Activated T-helper 2 cell treated with anti-CD3 and anti-CD28 coated beads, Interferon-gamma antibody, Interleukin-2, Interleukin-4, amounts not matched to agents 10 μg/mL and 5 μg/mL and 100 μg/mL, durations not matched to agents 14 hours and 24 hours and 36 hours (primary cell): ENCODE data around the gene ITGA5. TPM values are rescaled to one million over a fixed set of nuclear protein-coding genes. Genes with fewer than 3 reads are reported as not detected.

Experiments
- DNase-seq: peaks from one replicate; pipeline ENCODE4 v3.0.0; 2021; ENCODE audit warnings: low spot score
- H3K27ac Mint-ChIP-seq: one replicate; pipeline ENCODE4 v1.8.0; 2021; ENCODE audit warnings: mixed read lengths
- H3K27me3 Mint-ChIP-seq: one replicate; pipeline ENCODE4 v1.8.0; 2021; ENCODE audit warnings: low read depth, mixed read lengths
- H3K36me3 Mint-ChIP-seq: one replicate; pipeline ENCODE4 v1.8.0; 2021; ENCODE audit warnings: low read depth, mixed read lengths
- H3K4me1 Mint-ChIP-seq: one replicate; pipeline ENCODE4 v1.8.0; 2021; ENCODE audit warnings: low read depth, mixed read lengths
- H3K4me3 Mint-ChIP-seq: one replicate; pipeline ENCODE4 v1.8.0; 2021; ENCODE audit warnings: low read depth, mild to moderate bottlenecking, moderate library complexity, mixed read lengths
- H3K9me3 Mint-ChIP-seq: one replicate; pipeline ENCODE4 v1.8.0; 2021; ENCODE audit warnings: mixed read lengths
- intact Hi-C: fragments of 100-400 bp; cut with micrococcal nuclease; formaldehyde crosslinking; loops from one replicate; pipeline ENCODE4 v1.15.1; 2023
- total RNA-seq: library from RNA; stranded (reverse); gene quantifications from 2 replicates; pipeline ENCODE4 v1.2.3, GENCODE V29; 2022

ITGA5 gene
- total RNA-seq, 1 donor from 2014 or later, result 41.4 TPM

DNA sequence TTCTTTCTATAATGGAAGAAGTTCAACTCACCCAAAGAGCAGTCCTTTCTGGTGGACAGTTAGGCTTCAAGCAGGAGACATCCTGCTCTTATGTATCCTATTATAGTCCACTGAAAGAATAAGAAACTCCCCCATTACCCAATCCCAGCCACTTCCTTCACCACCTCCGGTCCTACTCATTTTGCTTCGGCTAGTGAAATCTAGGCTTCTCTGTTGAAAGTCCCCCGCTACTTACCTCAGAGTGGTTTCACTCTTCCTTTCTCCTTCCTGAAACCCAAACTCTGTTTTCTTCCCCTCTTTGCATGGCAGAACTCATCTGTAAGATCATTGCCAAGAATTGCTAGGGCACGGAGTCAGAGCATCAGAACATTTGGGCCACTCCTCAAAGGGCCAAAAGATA is 54.7 kb downstream of the ITGA5 start, which contains the start of gene GPR84:
TSS of gene GPR84 (minus strand) at position 74 of the 400 bp plus-strand sequence. CDS start 635 bp downstream, outside the sequence.
- H3K36me3 Mint-ChIP-seq, result no peaks in the 10 kb centered on the region
- peak; percentile 30 for DNase-seq

GRCh38 chr12:54363618-54364017 is 55.4 kb downstream of the ITGA5 start:
- H3K4me3 Mint-ChIP-seq, result peak overlapping the region; percentile 49
- peaks cover 32% of the 10 kb centered on the region for H3K4me1 Mint-ChIP-seq
- peak overlapping the region; percentile 44 for H3K27ac Mint-ChIP-seq
- H3K36me3 Mint-ChIP-seq, result no peaks in the 10 kb centered on the region
- DNase-seq, result no peak
- H3K9me3 Mint-ChIP-seq, result no peaks in the 10 kb centered on the region
- H3K27me3 Mint-ChIP-seq, result no peaks in the 10 kb centered on the region
- intact Hi-C loops, result loop anchor here (1.0 to 2.0 kb wide), 2 partner anchors 13 to 38 kb away; partner anchors contain the start of gene COPZ1

More for the DNA sequence above, 54.7 kb downstream of the ITGA5 start, which contains the start of gene GPR84:
- intact Hi-C loops, result loop anchor here (1.0 to 2.0 kb wide), 2 partner anchors 14 to 39 kb away; partner anchors contain the start of gene COPZ1
- Mint-ChIP-seq H3K4me3 (peak within 1 kb of the TSS; percentile 49), H3K4me1 (peaks cover 40% of the 10 kb centered on the region), H3K27ac (peak within 1 kb of the TSS; percentile 44), H3K9me3 (no peaks in the 10 kb centered on the region), H3K27me3 (no peaks in the 10 kb centered on the region)

GRCh38 chr12:54363047-54363446 is 56.0 kb downstream of the ITGA5 start:
- Mint-ChIP-seq H3K9me3 (no peaks in the 10 kb centered on the region), H3K36me3 (no peaks in the 10 kb centered on the region), H3K4me3 (no peak overlapping the region), H3K4me1 (peaks cover 27% of the 10 kb centered on the region), H3K27me3 (no peaks in the 10 kb centered on the region), H3K27ac (no peak overlapping the region)
- no peak for DNase-seq
- intact Hi-C loops, result no loop called here

DNA sequence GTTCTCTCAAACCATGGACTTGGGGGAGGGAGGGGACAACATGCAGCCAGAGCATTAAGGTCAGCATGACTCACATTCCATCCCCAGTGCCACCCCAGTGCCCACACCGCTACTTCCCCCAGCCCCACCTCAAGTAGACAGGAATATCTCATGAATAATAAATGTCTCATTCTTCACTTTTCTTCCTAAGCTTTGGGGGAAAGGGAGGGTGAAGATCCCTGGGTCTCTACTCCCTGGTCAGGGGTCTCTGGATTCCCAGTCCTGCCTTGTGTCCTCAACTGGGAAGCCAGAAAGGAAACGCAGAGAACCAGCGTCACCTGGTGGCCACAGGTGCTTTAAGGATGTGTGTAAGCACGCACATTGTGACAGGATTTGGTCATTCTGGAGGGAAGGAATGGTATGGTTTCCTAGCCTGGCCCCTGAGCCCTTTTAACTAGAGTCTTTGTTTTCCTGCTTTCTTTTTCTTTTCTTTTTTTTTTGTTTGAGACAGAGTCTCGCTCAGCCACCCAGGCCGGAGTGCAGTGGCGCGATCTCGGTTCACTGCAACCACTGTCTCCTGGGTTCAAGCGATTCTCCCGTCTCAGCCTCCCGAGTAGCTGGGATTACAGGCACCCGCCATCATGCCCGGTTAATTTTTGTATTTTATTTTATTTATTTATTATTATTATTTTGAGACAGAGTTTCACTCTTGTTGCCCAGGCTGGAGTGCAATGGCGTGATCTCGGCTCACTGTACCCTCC is 58.2 kb downstream of the ITGA5 start:
- intact Hi-C loops, result no loop called here
- Mint-ChIP-seq H3K27me3 (no peaks in the 10 kb centered on the region), H3K27ac (peak overlapping the region; percentile 77), H3K36me3 (no peaks in the 10 kb centered on the region), H3K4me3 (peak overlapping the region; percentile 31), H3K4me1 (peaks cover 31% of the 10 kb centered on the region), H3K9me3 (no peaks in the 10 kb centered on the region)
- peak; percentile 28 for DNase-seq

DNA sequence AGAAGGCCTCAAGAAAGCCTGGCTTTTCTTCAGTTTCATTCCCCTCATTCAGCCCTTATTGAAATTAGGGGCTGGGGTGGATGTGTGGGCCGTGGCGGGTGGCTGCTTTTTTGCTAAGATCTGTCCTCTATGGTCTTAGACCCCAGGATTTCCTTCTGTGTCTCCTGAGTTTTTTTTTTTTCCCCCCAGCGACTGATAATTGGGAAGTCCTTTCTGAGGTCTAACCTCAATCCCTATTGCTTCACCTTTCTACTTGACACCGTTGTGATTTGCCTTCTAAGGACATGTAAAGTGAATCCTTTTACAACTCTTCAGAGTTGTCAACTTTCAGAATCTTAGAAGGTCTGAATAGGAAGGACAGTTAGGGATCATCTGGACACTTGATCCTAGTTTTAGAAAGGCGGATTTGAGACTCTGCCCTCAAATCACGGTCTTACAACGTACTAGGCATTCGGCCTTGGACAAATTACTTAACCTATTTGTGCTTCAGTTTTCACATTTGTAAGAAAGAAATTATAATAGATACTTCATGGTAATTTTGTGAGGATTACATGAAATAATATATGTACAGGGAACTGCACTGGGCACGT is 59.2 kb downstream of the ITGA5 start:
- Mint-ChIP-seq H3K9me3 (no peaks in the 10 kb centered on the region), H3K27me3 (no peaks in the 10 kb centered on the region), H3K36me3 (no peaks in the 10 kb centered on the region), H3K4me3 (no peak overlapping the region), H3K4me1 (peaks cover 31% of the 10 kb centered on the region), H3K27ac (no peak overlapping the region)
- intact Hi-C loops, result loop anchor here (1.0 to 2.0 kb wide), 4 partner anchors 35 to 139 kb away; partner anchors contain the start of genes CBX5, COPZ1 and HNRNPA1
- no peak for DNase-seq

- DNase-seq, result peak; percentile 94
- Mint-ChIP-seq H3K36me3 (no peaks in the 10 kb centered on the region), H3K4me1 (peaks cover 25% of the 10 kb centered on the region), H3K4me3 (no peak overlapping the region), H3K27ac (no peak overlapping the region), H3K9me3 (no peaks in the 10 kb centered on the region), H3K27me3 (no peaks in the 10 kb centered on the region)
- intact Hi-C loops, result loop anchor here (1.0 to 2.0 kb wide), 4 partner anchors 34 to 138 kb away; partner anchors contain the start of genes CBX5, COPZ1 and HNRNPA1
Observed at GRCh38 chr12:54358945-54359761, 59.9 kb downstream of the ITGA5 start.

DNA sequence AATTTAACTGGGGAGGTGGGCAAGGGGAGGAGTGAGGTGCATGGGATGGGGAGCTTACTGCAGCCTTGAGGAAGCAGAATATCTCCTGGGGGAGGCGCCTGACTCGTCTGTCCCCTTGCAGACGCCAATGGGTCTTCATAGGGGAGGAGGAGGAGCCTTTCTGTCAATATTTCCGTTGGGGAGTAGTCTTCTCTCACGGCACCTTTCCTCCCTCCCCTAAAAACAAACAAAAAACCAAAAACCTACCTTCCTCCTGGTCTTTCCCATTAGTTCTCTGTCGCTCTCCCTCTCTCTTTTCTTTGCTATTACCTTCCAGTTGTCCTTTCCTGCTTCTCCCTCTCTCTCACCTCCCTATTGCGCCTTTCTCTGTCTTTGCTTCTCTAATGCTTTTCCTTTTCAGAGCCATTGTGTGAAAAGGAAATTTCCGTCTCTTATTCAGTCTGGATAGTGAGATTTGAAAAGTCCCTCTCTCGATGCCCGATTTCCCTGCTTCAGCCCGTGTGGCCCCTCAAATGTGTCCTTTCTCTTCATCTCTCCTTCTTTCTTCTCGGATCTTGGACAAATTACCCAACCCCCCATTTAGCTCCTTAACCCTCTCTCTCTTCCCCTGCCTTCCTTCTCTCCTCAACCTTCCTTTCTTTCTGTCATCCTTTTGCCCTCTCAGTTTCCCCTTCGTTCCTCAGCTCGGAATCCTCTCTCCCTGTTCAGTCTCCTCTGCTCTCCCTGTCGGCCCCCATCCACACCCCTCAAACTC is 60.7 kb downstream of the ITGA5 start:
- H3K36me3 Mint-ChIP-seq, result no peaks in the 10 kb centered on the region
- intact Hi-C loops, result loop anchor here (2.0 kb wide), 2 partner anchors 64 to 138 kb away; no protein-coding TSS in a partner anchor
- no peaks in the 10 kb centered on the region for H3K27me3 Mint-ChIP-seq
- H3K27ac Mint-ChIP-seq, result no peak overlapping the region
- no peak overlapping the region for H3K4me3 Mint-ChIP-seq
- peak; percentile 60 for DNase-seq
- no peaks in the 10 kb centered on the region for H3K9me3 Mint-ChIP-seq
- peaks cover 19% of the 10 kb centered on the region for H3K4me1 Mint-ChIP-seq

- Mint-ChIP-seq H3K27me3 (no peaks in the 10 kb centered on the region), H3K9me3 (no peaks in the 10 kb centered on the region), H3K36me3 (peaks cover under 1% of the 10 kb centered on the region), H3K4me1 (peaks cover 18% of the 10 kb centered on the region), H3K27ac (no peak overlapping the region), H3K4me3 (no peak overlapping the region)
- DNase-seq, result no peak
- intact Hi-C loops, result loop anchor here (2.0 kb wide), 2 partner anchors 63 to 137 kb away; no protein-coding TSS in a partner anchor
Observed at GRCh38 chr12:54357506-54358190, 61.4 kb downstream of the ITGA5 start.

DNA sequence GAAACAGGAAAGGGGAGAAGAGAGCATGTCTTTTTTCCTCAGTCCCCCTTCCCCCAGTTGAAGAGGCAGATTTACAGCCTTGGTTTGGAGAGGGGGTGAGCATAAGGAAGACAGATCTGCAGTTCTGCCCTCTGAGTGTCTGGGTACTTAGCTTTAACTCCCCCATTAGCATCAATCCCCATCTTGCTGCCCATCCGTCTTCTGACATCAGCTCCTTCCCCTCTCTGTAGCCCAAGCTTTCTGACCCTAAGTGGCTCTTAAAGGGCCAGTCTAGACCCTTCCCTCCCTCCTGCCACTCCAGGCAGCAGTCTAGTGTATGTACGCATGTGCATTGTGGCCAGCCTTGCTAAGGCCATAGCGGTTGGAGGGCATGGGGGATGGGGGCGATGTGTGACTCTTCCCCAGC is 62.1 kb downstream of the ITGA5 start:
- intact Hi-C loops, result no loop called here
- no peak overlapping the region for H3K4me3 Mint-ChIP-seq
- H3K27me3 Mint-ChIP-seq, result no peaks in the 10 kb centered on the region
- peak overlapping the region; percentile 52 for H3K27ac Mint-ChIP-seq
- peaks cover 23% of the 10 kb centered on the region for H3K4me1 Mint-ChIP-seq
- no peaks in the 10 kb centered on the region for H3K9me3 Mint-ChIP-seq
- peaks cover 7% of the 10 kb centered on the region for H3K36me3 Mint-ChIP-seq
- no peak for DNase-seq

DNA sequence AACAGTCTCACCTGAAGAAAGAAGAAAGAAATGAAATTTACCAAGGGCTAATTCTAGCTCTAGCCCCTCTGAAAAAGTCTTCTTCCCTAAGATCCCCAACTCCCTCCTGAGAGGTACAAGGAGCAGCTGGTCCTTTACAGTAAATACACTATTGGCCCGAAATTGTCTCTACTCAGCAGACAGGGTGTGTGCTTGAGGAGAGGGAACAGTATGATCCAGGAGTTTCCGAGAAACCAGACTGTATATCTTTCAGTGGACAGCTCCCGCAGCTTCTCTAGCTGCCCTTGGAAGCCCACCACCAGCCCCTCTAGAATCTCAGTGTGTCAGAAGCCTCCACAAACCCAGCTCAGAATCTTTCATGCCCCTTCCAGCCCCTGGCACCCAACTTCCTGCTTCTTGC is 62.8 kb downstream of the ITGA5 start:
- no peak for DNase-seq
- H3K27me3 Mint-ChIP-seq, result no peaks in the 10 kb centered on the region
- H3K36me3 Mint-ChIP-seq, result peaks cover 14% of the 10 kb centered on the region
- intact Hi-C loops, result no loop called here
- H3K4me1 Mint-ChIP-seq, result peaks cover 28% of the 10 kb centered on the region
- no peak overlapping the region for H3K4me3 Mint-ChIP-seq
- no peak overlapping the region for H3K27ac Mint-ChIP-seq
- H3K9me3 Mint-ChIP-seq, result no peaks in the 10 kb centered on the region

DNA sequence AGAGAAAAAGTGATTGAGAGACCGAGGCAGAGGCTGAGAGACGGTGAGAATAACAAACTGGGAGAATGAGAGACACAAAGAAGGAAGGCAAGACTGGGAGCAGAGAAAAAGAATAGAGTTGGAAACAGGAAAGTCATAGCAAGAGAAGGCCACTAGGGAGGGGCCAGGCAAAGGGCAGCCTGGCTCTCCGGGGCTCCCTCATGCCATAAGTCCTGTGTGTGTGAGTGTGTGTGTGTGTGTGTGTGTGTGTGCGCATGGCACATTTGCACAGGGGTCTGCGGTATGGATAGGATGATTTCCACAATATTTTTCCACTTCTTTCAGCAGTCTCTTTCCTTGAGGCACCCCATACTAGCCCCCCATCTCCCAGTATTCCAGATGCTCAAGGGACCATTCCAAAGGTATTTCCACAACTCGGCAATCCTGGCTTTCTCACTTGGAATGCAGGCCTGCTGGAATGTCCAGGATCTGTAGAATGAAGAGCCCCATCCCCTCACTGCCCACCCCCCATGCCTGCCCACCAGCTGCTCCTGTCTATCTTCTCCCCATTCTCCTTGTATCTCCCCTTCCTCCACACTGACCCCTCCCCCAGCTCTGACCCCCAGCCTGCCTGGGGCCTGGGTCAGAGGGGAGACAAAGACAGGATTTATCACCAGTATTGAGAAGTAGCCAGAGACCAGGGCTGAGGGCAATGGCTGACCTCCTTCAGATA is 63.8 kb downstream of the ITGA5 start:
- H3K36me3 Mint-ChIP-seq, result peaks cover 24% of the 10 kb centered on the region
- no peak for DNase-seq
- H3K27ac Mint-ChIP-seq, result no peak overlapping the region
- intact Hi-C loops, result no loop called here
- H3K4me1 Mint-ChIP-seq, result peaks cover 24% of the 10 kb centered on the region
- no peak overlapping the region for H3K4me3 Mint-ChIP-seq
- H3K9me3 Mint-ChIP-seq, result no peaks in the 10 kb centered on the region
- no peaks in the 10 kb centered on the region for H3K27me3 Mint-ChIP-seq
